ENCODE data around the gene RPAP3.

The RPAP3 gene

DNA sequence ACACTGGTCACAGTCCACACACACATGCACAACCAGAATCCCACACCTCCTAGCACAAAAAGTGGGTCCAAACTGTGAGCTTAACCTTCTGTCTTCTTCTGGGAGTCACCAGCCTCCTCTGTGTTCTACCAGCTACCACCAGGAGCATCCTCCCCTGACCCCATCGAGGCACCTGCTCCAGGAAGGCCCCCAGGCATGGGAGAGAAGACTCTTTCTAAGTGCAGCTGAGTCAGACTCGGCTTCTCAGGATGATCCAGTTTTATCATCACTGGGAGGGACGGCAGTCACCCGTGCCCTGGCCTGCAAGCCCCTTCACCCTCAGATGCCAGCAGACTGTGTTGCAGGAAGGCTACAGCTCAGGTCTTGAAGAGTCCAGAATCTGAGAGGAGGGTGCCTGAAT lies 27.3 kb upstream of the RPAP3 start:
- Histone ChIP-seq H3K4me1 (ENCODE audit: control insufficient read depth, insufficient read depth, low read length, unreplicated experiment) (peaks cover 20% of the 10 kb centered on the region), H3K79me2 (ENCODE audit: control insufficient read depth, insufficient read depth, low read length, unreplicated experiment) (no peaks in the 10 kb centered on the region), H2AFZ (ENCODE audit: low read length, unreplicated experiment) (no peak overlapping the region), H3K27me3 (ENCODE audit: insufficient read depth, low read length) (no peaks in the 10 kb centered on the region), H3K27ac (ENCODE audit: low read depth, low read length) (no peak overlapping the region), H3K4me3 (ENCODE audit: low read depth, low read length) (no peak overlapping the region), H3K36me3 (ENCODE audit: insufficient read depth, low read length) (no peaks in the 10 kb centered on the region)

DNA sequence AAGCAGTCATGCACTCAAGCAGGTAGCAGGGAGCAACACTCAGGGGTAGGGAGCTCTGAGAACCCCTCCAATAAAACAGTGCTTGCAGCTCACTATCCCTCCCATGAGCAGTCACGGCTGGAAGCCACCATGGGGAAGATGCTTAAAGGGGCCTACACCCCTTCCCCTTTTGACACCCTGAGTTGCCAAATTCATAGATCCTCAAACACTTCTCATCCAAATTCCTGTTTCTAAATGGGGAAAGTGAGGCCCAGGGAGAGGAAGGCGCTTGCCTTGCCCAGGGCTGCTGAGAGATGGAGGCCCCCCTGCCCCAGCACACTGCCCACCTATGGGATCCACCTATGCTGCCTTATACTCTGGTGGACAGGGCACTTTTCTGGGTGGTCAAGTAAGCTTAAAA lies 26.7 kb upstream of the RPAP3 start:
- Histone ChIP-seq H3K4me3 (ENCODE audit: low read depth, low read length) (no peak overlapping the region), H3K27me3 (ENCODE audit: insufficient read depth, low read length) (no peaks in the 10 kb centered on the region), H3K79me2 (ENCODE audit: control insufficient read depth, insufficient read depth, low read length, unreplicated experiment) (no peaks in the 10 kb centered on the region), H2AFZ (ENCODE audit: low read length, unreplicated experiment) (no peak overlapping the region), H3K36me3 (ENCODE audit: insufficient read depth, low read length) (no peaks in the 10 kb centered on the region), H3K27ac (ENCODE audit: low read depth, low read length) (no peak overlapping the region), H3K4me1 (ENCODE audit: control insufficient read depth, insufficient read depth, low read length, unreplicated experiment) (peaks cover 17% of the 10 kb centered on the region)

DNA sequence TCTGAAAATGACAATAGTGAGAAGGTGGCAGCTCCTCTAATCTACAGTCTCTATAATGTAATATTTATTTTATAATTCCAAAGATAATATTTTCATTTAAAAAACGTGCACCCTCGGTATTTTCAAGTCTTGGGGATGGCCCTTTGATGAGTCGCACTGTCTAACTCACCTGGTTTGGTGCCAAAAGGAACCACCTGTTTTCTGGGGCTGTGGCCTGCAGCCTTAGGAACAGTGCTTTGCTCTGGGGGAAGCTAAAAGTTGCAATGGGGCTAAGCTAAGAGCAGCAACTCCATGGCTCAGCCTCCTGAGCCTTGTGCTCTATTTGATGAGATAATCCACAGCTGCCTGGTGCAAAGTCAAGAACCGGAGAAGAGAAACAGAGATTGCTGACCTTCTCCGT lies 25.9 kb upstream of the RPAP3 start:
- no peaks in the 10 kb centered on the region for H3K79me2 ChIP-seq (ENCODE audit: control insufficient read depth, insufficient read depth, low read length, unreplicated experiment)

DNA sequence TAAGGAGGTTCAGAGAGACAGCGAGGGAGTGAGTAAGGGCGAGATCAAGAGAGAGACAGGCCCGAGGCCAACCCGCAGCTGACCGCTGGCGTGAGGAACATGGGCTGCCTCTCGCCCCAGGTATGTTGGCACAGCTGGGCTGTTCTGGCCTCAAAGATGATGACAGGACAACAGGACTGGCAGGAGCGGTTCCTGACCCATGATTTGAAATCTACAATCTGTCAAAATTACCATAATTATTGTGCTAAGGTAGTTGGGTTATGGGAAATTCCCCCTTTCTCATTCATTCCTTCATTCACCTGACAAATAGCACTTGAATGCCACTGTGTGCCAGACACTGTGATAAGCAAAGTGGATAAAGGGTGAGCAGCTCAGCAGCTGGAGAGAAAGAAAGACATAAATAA lies 24.5 kb upstream of the RPAP3 start:
- Histone ChIP-seq H2AFZ (ENCODE audit: low read length, unreplicated experiment) (no peak overlapping the region), H3K79me2 (ENCODE audit: control insufficient read depth, insufficient read depth, low read length, unreplicated experiment) (no peaks in the 10 kb centered on the region), H3K36me3 (ENCODE audit: insufficient read depth, low read length) (no peaks in the 10 kb centered on the region), H3K4me3 (ENCODE audit: low read depth, low read length) (no peak overlapping the region), H3K27me3 (ENCODE audit: insufficient read depth, low read length) (no peaks in the 10 kb centered on the region), H3K4me1 (ENCODE audit: control insufficient read depth, insufficient read depth, low read length, unreplicated experiment) (peaks cover 13% of the 10 kb centered on the region), H3K27ac (ENCODE audit: low read depth, low read length) (no peak overlapping the region)

More for the DNA sequence above, 25.9 kb upstream of the RPAP3 start:
- no peaks in the 10 kb centered on the region for H3K36me3 ChIP-seq (ENCODE audit: insufficient read depth, low read length)
- no peak overlapping the region for H3K27ac ChIP-seq (ENCODE audit: low read depth, low read length)
- peaks cover 10% of the 10 kb centered on the region for H3K4me1 ChIP-seq (ENCODE audit: control insufficient read depth, insufficient read depth, low read length, unreplicated experiment)
- H3K27me3 ChIP-seq (ENCODE audit: insufficient read depth, low read length): no peaks in the 10 kb centered on the region
- no peak overlapping the region for H3K4me3 ChIP-seq (ENCODE audit: low read depth, low read length)
- no peak overlapping the region for H2AFZ ChIP-seq (ENCODE audit: low read length, unreplicated experiment)

DNA sequence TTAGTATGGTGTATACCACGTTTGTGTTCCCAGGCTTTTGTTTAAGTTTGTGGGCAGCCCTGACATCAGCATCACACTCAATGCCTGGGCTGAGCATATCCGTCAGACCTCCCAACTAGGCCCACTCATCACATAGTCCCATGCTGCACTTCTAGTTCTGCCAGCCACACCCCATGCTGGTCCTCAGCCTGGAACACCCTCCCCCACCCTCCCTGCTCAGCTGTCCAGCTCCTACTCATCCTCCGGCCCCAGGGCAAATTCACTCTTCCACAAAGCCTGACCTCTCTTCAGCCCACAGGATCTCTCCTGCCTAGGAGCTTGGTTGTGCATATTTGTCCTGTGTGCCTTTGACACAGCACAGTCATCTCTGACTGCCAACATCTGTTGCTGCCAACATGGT lies 23.4 kb upstream of the RPAP3 start:
- H3K4me3 ChIP-seq (ENCODE audit: low read depth, low read length): no peak overlapping the region
- H3K79me2 ChIP-seq (ENCODE audit: control insufficient read depth, insufficient read depth, low read length, unreplicated experiment): no peaks in the 10 kb centered on the region
- H2AFZ ChIP-seq (ENCODE audit: low read length, unreplicated experiment): no peak overlapping the region
- no peaks in the 10 kb centered on the region for H3K27me3 ChIP-seq (ENCODE audit: insufficient read depth, low read length)
- H3K27ac ChIP-seq (ENCODE audit: low read depth, low read length): no peak overlapping the region
- H3K4me1 ChIP-seq (ENCODE audit: control insufficient read depth, insufficient read depth, low read length, unreplicated experiment): peaks cover 13% of the 10 kb centered on the region
- no peaks in the 10 kb centered on the region for H3K36me3 ChIP-seq (ENCODE audit: insufficient read depth, low read length)

DNA sequence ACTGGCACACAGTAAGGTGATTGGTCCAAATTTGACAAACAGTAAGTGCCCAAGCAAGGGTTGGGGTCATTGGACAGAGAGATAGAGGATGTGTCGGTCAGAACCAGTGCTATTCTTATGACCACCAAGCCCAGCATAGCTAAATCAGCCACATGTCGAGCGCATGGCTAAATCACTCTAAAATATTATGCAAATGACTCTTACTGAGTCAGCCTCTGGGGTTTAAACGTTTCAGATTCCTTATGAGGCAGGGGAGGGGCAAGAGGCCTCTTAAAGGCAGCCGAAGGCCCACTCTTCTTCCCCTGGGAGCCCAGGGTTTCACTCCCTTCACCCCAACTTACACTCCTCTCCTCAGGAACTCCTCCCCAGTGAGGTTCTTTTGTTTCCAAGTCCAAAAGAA lies 20.1 kb upstream of the RPAP3 start:
- H2AFZ ChIP-seq (ENCODE audit: low read length, unreplicated experiment): no peak overlapping the region
- no peak overlapping the region for H3K27ac ChIP-seq (ENCODE audit: low read depth, low read length)
- H3K79me2 ChIP-seq (ENCODE audit: control insufficient read depth, insufficient read depth, low read length, unreplicated experiment): no peaks in the 10 kb centered on the region
- H3K36me3 ChIP-seq (ENCODE audit: insufficient read depth, low read length): no peaks in the 10 kb centered on the region
- no peak overlapping the region for H3K4me3 ChIP-seq (ENCODE audit: low read depth, low read length)
- H3K4me1 ChIP-seq (ENCODE audit: control insufficient read depth, insufficient read depth, low read length, unreplicated experiment): peaks cover 13% of the 10 kb centered on the region
- no peaks in the 10 kb centered on the region for H3K27me3 ChIP-seq (ENCODE audit: insufficient read depth, low read length)

DNA sequence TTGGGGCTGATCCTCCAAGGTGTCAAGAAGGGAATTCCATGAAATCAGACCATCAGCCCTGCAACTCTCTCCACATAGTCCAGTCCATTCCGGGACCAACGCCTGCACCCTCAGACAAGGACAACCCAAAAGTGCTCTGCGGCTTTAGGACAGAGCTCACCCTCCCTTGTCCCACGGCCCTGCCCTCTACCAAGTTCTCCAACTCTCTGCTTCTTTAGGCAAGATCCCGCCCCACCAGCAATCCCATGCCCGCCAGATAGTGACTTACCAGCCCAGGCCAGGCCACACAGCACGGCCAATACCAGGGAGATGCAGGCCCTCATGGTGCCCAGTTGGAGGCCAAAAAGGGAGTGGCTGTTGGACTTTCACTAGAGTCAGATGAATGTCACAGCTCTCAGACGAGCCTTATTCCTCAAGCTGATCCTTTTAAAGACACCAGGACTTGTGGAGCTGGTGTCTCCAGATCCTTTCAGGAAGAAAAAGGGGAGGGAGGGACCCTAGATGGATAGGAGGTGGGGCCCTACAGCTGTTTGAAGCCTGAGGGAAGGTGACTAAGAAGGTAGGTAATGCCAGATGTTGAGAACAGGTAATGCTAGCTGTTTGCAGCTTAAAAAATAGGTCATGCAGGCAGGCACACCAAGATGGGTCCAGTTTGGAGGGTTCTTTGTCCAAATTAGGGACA lies 19.4 kb upstream of the RPAP3 start, which contains the start of gene ENDOU:
ENDOU (minus strand) TSS at position 400 of the 682 bp plus-strand sequence; CDS start at position 323, 77 bp downstream.
- Histone ChIP-seq H3K79me2 (ENCODE audit: control insufficient read depth, insufficient read depth, low read length, unreplicated experiment) (no peaks in the 10 kb centered on the region), H3K4me1 (ENCODE audit: control insufficient read depth, insufficient read depth, low read length, unreplicated experiment) (peaks cover 13% of the 10 kb centered on the region), H3K36me3 (ENCODE audit: insufficient read depth, low read length) (no peaks in the 10 kb centered on the region), H3K27me3 (ENCODE audit: insufficient read depth, low read length) (no peaks in the 10 kb centered on the region), H3K27ac (ENCODE audit: low read depth, low read length) (no peak within 1 kb of the TSS), H3K4me3 (ENCODE audit: low read depth, low read length) (no peak within 1 kb of the TSS), H2AFZ (ENCODE audit: low read length, unreplicated experiment) (no peak within 1 kb of the TSS)

DNA sequence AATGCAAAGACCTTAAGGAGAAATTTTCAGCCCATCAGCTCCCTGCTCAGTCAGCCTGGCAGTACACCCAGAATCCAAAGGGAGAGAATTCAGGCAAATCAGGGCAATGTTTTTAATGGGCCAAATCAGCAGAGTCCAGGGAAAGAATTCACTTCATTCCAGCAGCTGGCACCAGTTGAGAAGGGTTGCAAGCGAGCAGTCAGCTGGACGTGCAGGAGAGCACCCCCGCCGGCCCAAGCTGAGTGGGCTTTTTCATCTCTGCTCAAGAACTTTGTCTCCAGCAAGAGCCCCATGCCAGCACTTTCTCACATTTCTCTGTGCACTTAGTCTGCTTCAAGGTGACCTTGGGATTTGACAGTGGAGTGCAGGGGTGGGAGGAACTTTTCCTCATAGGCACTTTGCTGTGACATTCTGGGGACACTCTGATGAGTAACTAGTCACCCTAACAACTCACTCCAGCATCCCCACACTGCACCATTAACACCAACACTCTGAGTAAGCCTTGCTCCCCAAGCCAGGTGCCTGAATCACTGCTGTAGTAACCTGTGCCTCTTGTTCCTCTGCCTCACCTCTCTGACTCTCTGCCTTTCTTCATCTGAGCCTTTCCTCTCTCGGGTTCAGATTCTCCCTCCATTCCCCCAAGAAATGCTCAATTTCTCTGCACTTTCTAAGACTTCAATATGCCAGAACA lies 17.3 kb upstream of the RPAP3 start:
- no peaks in the 10 kb centered on the region for H3K27me3 ChIP-seq (ENCODE audit: insufficient read depth, low read length)
- H3K4me3 ChIP-seq (ENCODE audit: low read depth, low read length): no peak overlapping the region
- H3K4me1 ChIP-seq (ENCODE audit: control insufficient read depth, insufficient read depth, low read length, unreplicated experiment): peaks cover 15% of the 10 kb centered on the region
- H3K36me3 ChIP-seq (ENCODE audit: insufficient read depth, low read length): no peaks in the 10 kb centered on the region
- no peaks in the 10 kb centered on the region for H3K79me2 ChIP-seq (ENCODE audit: control insufficient read depth, insufficient read depth, low read length, unreplicated experiment)
- no peak overlapping the region for H3K27ac ChIP-seq (ENCODE audit: low read depth, low read length)
- H2AFZ ChIP-seq (ENCODE audit: low read length, unreplicated experiment): no peak overlapping the region

DNA sequence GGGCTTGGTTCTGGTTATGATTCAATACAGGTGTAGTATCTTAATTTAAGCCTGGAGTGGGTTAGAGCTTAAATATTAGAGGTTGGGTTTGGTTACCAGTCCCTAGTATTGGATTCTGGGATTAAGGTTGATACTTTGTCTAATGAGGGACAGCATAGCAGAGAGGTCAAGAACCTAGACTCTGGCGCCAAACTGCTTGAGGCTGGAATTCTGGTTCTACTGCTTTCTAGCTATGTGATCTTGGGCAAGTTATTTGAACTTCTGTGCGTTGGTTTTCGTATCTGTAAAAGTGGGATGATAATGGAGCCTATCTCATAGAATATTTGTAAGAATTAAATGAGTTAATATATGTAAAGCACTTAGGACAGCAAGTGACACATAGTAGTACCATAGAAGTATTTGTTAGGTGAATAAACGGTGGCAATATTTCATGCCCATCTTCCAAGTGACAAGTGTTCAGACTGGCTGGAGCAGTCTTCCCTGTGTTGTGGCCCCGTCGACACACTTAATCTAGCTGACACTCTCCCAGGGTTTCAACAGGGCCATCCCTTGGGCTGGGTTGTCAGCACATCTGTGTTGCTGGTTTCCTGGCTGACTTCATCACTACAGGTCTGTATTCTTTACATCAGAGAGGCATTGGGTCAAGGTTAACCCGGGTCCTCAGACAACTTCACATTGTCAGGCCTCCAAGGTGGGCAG lies 16.5 kb upstream of the RPAP3 start:
- Histone ChIP-seq H3K27me3 (ENCODE audit: insufficient read depth, low read length) (no peaks in the 10 kb centered on the region), H3K27ac (ENCODE audit: low read depth, low read length) (no peak overlapping the region), H3K4me3 (ENCODE audit: low read depth, low read length) (no peak overlapping the region), H2AFZ (ENCODE audit: low read length, unreplicated experiment) (no peak overlapping the region), H3K4me1 (ENCODE audit: control insufficient read depth, insufficient read depth, low read length, unreplicated experiment) (peaks cover 21% of the 10 kb centered on the region), H3K36me3 (ENCODE audit: insufficient read depth, low read length) (no peaks in the 10 kb centered on the region), H3K79me2 (ENCODE audit: control insufficient read depth, insufficient read depth, low read length, unreplicated experiment) (no peaks in the 10 kb centered on the region)

DNA sequence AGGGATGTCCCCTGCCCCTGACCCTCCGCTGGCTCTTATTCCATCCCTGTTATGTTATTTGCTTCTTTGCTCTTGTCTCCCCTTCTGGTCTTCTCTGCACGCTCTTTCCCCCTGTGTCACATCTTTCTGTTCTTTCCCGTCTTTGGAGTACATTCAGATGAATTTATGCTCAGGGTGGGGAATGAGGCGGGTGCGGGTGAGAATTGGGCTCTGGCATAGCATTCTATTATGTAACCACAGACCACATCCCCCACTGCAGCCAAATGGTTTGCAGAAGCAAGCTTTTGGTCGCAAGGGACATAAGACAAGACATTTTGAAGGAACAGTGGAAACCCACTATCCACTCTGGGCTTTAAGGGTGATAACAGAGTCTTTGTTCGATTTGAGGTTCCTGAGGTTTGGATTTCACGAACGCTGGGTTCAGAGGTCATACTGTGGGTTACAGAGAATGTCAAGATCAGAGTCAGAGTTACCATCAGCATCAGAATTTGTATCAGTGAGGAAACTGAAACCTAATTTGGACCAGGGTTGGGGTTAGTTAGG lies 15.7 kb upstream of the RPAP3 start:
- H3K36me3 ChIP-seq (ENCODE audit: insufficient read depth, low read length): no peaks in the 10 kb centered on the region
- H3K79me2 ChIP-seq (ENCODE audit: control insufficient read depth, insufficient read depth, low read length, unreplicated experiment): no peaks in the 10 kb centered on the region
- H3K27me3 ChIP-seq (ENCODE audit: insufficient read depth, low read length): no peaks in the 10 kb centered on the region
- H3K4me1 ChIP-seq (ENCODE audit: control insufficient read depth, insufficient read depth, low read length, unreplicated experiment): peaks cover 19% of the 10 kb centered on the region
- no peak overlapping the region for H3K27ac ChIP-seq (ENCODE audit: low read depth, low read length)
- H2AFZ ChIP-seq (ENCODE audit: low read length, unreplicated experiment): no peak overlapping the region
- no peak overlapping the region for H3K4me3 ChIP-seq (ENCODE audit: low read depth, low read length)

Data from ACC112 (cell line).